IPS DF 4.7 (cell line): Measurements from ENCODE around the gene EIPR1.
"Not testable (repeated sequence)": the region's sequence is repeated elsewhere in the genome, so short reads cannot be mapped to it uniquely, and the experiment has no call there.

Experiments
- DNase-seq: peaks from one replicate; pipeline ENCODE4 v3.0.0-alpha.2; 2013; ENCODE audit warnings: low spot score; ENCODE audit errors: extremely low read depth

EIPR1 gene

DNA sequence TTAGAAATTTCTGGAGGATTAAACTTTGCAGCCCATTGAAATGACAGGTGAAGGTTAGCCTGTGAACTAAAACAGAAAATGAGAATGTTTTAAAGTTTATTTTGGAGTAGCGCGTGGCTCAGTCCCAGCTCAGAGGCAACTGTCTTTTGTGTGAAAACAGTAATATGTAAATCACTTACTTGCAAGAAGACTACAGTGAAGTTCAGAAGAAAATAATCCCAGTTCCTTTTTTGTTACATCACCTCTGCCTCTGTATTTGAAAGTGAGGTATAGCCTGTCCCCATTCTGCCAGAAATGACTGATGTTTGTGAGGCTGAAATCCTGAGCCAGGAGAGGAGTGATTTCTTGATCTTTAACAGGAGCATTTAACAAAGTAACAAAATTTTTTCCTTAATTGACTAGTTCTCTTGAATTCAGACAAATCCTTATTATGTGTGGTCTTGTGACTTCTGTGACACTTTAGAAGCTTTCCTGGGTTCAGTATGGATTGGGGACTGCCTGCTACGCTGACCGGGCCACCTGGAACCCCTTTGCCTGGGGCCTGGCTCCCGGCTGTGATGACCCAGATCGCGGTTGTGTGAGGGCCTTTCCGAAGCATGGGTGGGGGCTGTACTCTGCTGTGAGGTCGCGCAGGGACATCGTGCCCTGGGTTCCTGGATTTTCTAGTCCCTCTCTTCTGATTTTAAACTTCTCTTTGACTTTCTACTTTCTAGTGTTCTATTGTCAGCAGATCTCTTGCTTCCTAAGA, 26.1 kb upstream of the EIPR1 start:
- DNase-seq: no peak

- DNase-seq: no peak
Observed at GRCh38 chr2:3399829-3400228, 22.2 kb upstream of the EIPR1 start.

DNA sequence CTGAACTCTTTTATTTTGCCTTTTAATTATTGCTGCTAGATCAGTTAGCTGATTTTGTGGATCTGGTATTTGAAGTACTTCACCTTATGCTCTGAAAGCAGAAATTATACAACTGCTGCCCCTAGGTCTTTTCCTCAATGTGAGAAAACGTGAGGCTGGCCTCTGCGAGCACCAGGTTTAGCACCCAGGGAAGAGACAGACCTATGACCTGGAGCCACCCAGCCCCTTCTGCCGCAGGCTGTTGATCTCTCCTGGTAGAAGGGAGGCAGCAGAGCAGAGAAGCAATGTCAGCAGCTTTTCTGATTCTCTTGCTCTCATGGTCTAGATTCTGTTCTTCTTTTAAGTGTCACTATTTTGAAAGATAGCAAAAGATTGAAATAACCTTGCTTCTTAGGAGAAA, 21.8 kb upstream of the EIPR1 start:
- DNase-seq: no peak

DNA sequence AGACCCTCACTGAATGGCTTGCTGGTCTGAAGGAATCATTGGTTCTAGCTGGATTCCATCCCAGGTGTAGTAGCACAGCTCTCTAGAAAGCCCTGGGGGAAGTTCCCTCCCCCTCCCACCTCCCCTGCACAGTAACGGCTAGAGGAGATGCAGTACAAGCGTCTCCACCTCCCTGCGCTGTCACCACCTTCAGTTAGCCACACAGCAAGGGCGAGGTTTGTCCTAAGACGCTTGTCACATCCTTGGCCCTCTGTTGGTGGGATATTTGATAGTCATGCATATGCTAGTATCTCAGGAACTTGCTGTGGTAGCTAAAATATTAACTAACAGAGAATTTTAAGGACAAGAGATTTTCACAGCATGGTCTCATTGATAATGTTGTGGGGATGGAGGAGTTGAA, 21.2 kb upstream of the EIPR1 start:
- no peak for DNase-seq

DNA sequence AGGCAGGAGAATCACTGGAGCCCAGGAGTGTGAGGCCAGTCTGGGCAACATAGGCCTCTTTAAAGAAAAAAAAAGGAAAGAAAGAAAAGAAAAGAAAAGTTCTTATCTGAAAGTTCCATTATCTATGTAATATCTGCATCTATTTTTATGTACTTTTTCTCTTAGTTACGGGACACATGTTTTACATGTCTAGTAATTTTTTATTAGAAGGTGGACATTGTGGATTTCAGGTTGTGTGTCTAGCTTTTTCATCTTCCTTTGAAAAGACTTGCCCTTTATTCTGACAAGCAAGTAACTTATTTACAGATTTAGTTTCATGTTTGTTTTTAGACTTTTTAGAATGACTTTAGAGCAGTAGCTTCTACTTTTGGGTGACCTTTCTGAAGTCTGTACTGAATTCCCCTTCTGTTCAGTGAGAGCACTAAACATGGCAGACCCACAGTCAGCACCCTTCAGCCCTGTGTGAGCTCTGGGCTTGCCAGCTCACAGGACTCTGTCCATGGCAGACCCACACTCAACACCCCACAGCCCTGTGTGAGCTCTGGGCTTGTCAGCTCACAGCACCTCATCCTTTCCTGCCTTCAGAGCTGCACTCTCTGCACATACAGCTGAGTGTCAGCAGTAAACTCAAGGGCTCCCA, 19.4 kb upstream of the EIPR1 start:
- no peak for DNase-seq

DNA sequence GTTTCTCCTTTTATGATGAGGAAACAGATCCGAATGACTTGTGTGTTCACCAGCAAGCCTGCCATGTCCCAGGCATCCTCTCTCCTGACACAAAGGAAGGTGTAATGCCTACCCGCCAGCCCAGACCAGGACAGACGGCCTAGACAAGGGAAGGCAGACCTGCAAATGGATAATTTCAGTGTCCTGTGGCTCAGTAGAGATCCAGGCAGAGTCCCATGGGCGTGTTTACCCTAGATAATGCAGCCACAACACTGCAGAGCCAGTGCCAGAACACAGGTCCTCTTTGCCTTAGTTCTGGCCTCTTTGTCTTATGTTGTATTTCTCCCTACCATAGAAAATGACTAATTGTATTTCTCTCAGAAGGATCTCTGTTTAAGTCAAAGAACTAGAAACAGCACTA, 14.6 kb upstream of the EIPR1 start:
- no peak for DNase-seq

- DNase-seq: no peak
Observed at GRCh38 chr2:3390041-3390440, 12.4 kb upstream of the EIPR1 start.

GRCh38 chr2:3389193-3389592, 11.6 kb upstream of the EIPR1 start:
- DNase-seq: no peak

- DNase-seq: no peak
Observed at GRCh38 chr2:3388412-3388738, 10.8 kb upstream of the EIPR1 start.

- no peak for DNase-seq
Observed at GRCh38 chr2:3387644-3388411, 10.2 kb upstream of the EIPR1 start.

- DNase-seq: no peak
Observed at GRCh38 chr2:3387011-3387410, 9.4 kb upstream of the EIPR1 start.

DNA sequence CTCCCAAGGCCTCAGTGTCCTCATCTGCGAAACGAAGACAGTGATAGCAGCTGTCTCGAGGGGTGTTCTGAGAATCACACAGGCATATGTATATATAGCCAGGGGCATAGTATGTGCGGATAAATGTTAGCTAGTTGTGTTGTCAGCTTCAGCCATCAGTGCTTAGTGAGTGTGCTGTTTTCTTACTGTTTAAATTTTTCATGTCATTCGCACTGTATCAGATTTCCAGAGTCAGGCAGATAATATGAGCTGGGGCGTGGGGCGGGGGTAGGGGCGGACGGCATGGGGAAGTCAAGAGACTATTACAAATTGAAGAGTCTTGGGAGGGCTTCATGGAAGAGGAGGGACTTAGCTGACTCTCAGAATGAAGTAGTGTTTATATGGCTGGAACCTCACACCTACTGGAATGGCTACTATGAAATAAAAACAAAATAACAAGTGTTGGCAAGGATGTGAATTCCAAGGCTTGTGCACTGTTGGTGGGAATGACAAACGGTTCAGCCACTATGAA, 8.9 kb upstream of the EIPR1 start:
- DNase-seq: no peak

- peak; percentile 44 for DNase-seq
Observed at GRCh38 chr2:3379647-3380534, 2.3 kb upstream of the EIPR1 start, which contains the start of gene TRAPPC12. Gene TRAPPC12 (plus strand): TSS chr2:3379694. CDS start chr2:3387624, 7,930 bp downstream.

GRCh38 chr2:3379339-3379646, 1.7 kb upstream of the EIPR1 start:
- no peak for DNase-seq

DNA sequence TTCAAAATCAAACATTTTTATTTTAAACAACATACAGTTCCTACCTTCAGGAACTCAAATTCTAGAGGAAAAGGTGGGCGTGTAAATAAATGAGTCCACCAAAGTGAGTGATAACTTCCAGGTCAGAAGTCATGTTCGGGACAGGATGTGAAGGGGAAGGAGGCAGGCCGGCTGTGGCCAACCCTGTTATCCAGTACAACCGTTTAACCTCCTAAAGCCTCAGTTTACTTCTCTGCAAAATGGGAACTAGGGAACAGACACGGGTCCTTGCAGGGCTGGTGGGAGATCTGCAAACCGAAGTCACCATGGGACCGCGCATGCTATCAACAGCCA, 373 bp downstream of the EIPR1 start:
- DNase-seq: no peak

DNA sequence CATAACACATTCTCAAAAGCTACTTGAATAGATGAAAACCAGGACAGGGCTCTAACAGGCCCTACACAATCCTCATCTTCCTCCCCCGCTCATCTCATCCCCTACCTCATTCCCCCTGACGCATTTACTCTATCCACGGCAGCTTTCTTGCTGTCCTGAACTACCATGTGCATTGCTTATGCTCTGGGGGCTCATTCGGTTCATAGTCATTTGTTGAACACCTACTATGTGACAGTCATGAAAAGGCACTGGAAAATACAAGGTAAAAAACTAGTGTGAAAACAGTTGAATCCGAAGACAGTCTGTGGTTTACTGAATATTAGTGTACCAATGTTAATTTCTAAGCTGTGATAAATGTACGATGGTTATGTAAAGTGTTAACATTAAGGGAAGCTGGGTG, 797 bp downstream of the EIPR1 start:
- no peak for DNase-seq

GRCh38 chr2:3369340-3370181, 8.1 kb downstream of the EIPR1 start:
- DNase-seq: not testable (repeated sequence)

- DNase-seq: no peak
Observed at GRCh38 chr2:3368261-3368722, 9.3 kb downstream of the EIPR1 start.

- DNase-seq: no peak
Observed at GRCh38 chr2:3365219-3365618, 12.4 kb downstream of the EIPR1 start.

GRCh38 chr2:3361518-3362389, 15.9 kb downstream of the EIPR1 start:
- DNase-seq: no peak
